ENCODE results near the gene FEV.

FEV gene

DNA sequence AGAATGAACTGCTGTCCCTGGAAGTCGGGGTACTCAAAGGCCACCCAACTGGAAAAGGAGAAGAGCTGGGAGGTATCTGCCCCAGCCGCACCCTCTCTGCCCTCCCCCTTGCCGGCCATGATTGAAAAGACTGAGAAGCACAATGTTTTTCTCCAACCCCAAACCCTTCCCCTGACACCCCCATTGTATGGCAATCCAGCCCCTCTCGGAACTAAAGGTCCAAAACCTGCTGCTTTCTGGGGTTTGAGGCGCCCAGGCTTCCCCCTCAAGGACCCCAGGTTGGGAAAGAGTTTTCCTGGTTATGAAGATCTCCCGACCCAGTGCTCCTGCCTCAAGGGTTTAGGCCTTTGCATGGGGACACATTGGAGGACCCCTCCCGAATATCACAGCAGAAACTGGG, 7.2 kb upstream of the FEV start:
- no peak for DNase-seq

DNA sequence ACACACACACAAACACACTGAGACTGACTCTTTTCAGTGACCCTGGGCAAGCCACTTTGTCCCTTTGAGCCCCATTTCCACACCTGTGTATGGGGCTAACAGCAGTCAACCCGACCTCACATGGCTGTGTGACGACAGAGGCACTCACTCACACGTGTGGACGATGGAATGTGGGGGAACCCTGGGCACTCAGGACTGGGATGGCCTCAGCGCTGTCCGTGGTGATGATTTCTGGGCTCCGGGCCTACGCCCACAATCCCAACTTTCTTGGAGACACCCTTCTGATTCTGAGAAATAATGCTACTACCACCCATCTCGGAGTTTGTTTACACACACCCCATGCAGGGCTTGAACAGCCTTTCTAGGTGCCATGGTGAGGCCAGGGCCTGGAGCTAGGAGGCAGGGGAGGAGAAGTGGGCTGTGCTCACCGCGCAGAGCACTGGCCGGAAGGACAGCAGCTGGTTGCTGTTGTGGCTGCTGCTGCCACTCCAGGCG, 6.7 kb upstream of the FEV start:
- DNase-seq = no peak

DNA sequence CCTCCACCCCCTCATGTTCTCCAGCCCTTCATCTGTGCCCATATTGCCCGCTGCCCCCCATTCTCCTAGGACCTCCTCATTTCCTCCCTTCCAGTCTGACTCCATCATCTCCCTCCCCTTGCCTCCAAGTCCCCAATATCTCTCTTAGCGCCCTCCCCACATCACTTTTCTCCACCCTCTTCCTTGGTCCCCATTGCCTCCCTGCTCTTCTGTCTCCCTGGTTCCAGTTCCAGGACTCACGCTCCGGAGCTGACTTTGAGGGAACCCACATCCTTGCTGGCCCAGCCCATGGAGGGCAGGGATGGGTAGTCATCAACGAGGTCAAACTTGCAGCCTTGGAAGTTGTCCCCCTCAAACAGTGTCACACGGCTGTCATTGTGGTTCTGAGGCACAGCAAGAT, 5.6 kb upstream of the FEV start:
- no peak for DNase-seq

GRCh38 chr2:218990052-218990451, 5.1 kb upstream of the FEV start:
- no peak for DNase-seq

DNA sequence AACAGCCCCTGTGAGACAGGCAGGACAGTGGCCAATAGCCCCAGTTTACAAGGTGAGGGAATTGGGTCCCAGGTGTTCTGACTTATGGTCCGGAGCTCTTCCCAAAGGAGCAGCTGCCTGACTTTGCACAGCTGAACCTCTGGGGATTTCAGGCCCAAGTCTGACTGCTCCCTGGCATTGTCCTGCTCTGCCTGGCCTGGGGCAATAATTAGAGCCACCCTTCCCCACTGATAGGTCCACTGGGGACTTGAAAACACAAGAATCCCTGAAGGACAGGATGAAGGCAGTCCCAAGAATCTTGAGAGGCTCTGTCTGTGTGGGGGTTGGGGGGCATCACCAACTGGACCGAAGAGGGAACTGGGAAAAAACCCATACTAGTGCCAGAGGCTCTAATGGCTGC, 3.7 kb upstream of the FEV start:
- no peak for DNase-seq

DNA sequence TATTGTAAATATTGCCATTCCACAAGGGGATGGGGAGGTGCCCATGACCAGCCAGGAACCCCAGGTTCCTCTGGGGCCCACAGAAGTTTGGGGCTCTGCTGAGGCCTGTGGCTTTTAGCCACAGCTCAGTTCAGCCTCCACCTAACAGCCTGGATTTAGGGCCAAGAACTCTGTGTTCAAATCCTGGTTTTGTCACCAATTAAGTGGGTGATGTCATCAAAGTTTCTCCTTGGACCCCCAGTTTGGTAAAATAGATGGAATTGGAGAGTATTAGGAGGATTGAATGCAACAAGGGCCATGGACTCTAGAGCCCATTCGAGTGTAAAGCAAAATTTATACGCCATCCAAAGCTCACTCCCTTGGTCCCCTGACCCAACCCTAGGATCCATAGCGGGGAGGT, 3.2 kb upstream of the FEV start:
- no peak for DNase-seq

- DNase-seq = no peak
Observed at GRCh38 chr2:218986148-218986761, 1.3 kb upstream of the FEV start.

DNA sequence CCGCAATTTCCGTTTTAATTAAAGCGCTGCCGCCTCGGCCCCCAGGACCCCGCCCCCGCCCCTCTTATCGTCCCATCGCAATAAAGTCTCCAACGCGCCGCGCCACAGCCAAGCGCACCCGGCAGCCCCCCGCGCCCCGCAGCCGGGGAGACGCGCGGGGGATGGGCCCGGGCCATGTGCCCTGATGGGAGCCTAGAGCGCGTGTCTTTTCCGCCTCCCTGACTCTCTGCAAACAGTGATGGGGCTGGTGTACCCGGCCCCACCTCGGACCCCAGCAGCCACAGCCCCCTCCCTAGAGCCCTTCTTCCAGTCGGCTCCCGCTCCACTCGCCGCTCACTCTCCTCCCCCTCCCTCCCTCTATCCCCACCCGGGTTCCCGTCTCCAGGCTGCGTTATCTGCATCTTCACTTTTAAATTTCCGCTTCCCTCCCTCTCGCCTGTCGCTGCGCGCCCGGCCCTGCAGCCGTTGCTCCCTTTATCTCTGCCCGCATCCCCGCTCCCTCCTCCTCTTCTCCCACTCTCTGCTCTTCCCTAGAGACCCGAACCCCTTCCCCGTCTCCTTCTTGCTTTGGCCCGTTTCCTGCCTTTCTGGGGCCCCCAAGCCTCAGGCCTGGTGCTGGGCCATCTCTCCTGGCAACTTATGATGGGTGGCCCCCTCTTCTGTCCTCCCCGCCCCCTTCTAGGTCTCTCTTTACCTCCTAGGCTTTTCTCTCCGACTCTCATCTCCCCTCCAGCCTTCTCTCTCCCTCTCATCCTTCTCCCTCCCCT, 524 bp upstream of the FEV start:
- DNase-seq = no peak

- DNase-seq = no peak
Observed at GRCh38 chr2:218984239-218985020, 554 bp downstream of the FEV start.

GRCh38 chr2:218983934-218984238, 1.1 kb downstream of the FEV start:
- DNase-seq = no peak

- no peak for DNase-seq
Observed at GRCh38 chr2:218983263-218983933, 1.6 kb downstream of the FEV start.

DNA sequence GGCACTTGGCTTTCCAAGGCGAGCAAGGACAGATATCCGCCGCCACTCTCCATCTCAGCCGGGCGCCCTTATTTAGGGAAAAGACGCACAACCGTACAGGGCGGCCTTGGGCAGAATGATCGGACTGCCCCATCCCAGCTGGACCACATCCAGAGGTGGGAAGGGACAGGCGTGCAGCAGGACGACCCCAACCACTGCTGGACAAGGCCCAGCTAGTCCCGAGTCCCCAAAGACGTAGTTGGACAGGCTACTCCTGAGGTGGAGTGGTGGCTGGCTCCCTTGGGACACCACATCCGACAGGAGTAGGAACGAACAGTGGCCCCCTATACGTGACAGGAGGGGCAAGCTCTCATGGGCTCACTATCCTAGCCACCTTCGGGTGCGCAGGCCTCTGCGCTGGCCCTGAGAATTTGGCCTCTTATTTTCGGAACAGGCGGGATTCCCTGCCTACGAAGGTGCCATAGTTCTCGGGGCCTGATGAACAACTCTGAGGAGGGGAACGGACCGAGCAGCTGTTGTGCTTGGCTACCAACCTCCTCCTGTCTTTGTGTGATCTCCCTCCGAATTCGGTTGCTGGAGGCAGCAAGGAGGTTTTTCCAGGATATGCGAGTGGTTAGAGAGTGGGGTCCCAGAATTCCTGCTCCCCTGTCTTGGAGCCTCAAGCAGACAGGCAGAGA, 2.3 kb downstream of the FEV start:
- no peak for DNase-seq

DNA sequence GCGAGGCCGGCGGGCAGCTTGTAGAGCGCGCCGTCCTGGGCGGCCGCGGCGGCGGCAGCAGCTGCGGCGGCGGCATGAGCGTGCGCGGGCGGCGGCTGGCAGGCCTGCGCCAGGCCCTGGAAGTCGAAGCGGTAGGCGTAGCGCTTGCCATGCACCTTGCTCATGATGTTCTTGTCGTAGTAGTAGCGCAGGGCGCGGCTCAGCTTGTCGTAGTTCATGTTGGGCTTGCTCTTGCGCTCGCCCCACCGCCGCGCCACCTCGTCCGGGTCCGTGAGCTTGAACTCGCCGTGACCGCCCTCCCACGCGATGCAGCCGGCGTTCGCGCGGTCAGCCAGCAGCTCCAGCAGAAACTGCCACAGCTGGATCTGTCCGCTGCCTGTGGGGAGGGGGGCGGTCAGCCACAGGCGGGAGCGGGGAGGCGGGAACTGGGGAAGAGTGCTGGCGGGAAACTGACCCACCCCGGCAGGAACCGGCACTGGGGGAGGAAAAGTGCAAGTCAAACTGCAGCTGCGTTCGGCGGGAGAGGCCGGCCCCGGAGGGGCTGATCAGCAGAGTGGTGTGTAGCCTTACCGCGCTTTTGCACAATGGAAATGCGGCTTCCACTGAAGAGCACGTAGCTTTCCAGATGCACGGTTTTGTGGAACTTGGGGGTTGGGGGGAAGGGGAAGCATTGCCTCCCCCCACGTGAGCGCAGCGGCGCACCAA, 3.0 kb downstream of the FEV start:
- DNase-seq = no peak

GRCh38 chr2:218981390-218981880, 3.5 kb downstream of the FEV start:
- no peak for DNase-seq

DNA sequence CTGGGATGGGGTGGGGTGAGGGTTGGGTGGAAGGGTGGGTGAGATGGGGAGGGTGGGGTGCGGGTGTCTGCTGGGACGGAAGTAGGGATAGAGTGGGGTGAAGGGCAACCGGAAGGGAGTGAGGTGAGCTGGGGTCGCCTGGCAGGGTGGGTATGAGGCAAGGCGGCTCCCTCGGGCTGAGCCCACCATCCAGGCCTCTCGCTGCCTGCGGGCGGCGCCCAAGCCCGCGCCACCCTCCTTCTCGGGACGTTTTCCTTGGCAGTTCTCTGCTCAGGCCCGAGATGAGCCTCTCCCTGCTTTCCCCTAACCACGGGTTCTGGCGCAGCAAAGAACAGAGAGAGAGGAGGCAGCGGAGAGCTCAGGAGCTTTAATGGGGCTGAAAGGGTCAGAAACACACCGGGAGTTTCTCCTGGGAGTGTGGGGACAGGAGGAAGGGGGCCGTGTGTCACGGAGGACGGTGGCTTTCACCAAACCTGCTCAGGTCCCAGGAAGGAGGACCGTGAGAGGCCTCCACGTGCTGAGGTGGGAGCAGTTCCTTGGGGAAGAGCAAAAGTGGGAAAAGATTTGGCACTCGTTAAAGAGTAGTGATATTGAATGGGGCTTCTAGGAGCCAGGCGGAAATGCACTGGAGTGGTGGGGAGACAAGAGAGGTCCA, 4.1 kb downstream of the FEV start:
- no peak for DNase-seq

- DNase-seq = no peak
Observed at GRCh38 chr2:218979846-218980734, 4.9 kb downstream of the FEV start.

- DNase-seq = no peak
Observed at GRCh38 chr2:218975060-218975777, 9.8 kb downstream of the FEV start.

- no peak for DNase-seq
Observed at GRCh38 chr2:218970894-218971293, 14.1 kb downstream of the FEV start.

DNA sequence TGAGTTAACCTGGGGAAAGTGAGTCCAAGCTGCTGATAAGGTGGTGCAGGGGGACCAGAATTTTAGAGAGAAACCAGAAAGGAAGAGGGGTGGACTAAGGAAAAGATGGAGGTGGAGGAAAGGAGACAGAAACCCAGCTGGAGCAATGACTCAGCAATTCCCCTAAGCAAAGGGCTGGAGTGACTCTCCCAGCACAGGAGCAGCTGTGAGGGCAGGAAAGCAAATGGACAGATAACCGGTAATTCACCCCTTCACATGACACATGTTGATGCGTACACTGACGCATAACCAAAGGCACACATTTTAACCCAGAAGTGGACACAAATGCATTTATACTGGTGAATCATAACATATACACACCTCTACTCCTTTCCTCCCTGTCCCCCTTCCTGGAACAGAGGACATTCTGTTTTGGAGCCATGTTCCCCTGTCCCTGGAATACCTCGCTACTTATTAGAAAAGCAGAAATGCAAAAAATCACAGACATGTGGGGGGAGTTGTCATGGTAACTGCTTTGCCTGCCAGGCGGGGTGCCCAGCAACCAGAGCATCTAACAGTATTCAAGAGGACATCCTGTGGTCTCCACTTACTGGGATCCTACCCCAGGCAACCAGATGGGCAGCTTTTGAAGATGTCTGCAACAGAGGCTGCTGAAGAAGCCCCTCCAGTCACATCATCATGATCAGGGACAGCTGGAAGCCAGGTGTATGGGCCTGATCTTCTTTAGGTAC, 20.8 kb downstream of the FEV start:
- no peak for DNase-seq

Measured in cortex of kidney (tissue), 1 donor.